GM12878 (cell line): Measurements from ENCODE around the gene CAMK2D. TPM values are rescaled to one million over a fixed set of nuclear protein-coding genes. Genes with fewer than 3 reads are reported as not detected.

Experiments used
- ATAC-seq: fragments of 200-7000 bp; cut with Tn5 transposase; 3 replicates; pipeline ENCODE4 v1.9.1; 2020; ENCODE audit warnings: mild to moderate bottlenecking, moderate library complexity
- BruUV-seq: library from RNA; stranded (reverse); fragments of 400-500 nt; replicated peaks from 2 replicates; lab custom pipeline; 2021; lab: Mats Ljungman, UMichigan
- CTCF ChIA-PET: fragments of 300-600 bp; sonication (Branson Sonifier 250); formaldehyde crosslinking; extraction: SDS; loops from one replicate; lab custom pipeline; 2021; ENCODE audit warnings: inconsistent platforms; lab: Yijun Ruan, JAX
- POLR2A ChIA-PET: fragments of 350-600 bp; formaldehyde crosslinking; extraction: SDS; loops from one replicate; lab custom pipeline; 2021; ENCODE audit warnings: inconsistent platforms; lab: Charles Lee
- RAD21 ChIA-PET: fragments of 300-600 bp; sonication (Branson Sonifier 250); formaldehyde crosslinking; loops from one replicate; lab custom pipeline; 2023; ENCODE audit warnings: antibody characterized with exemption; ENCODE audit not compliant: unreplicated experiment; lab: Charles Lee
- SMC1A ChIA-PET: fragments of 300-600 bp; sonication (Branson Sonifier 250); formaldehyde crosslinking; loops from one replicate; lab custom pipeline; 2023; ENCODE audit not compliant: unreplicated experiment, uncharacterized antibody; lab: Charles Lee
- DNase-seq: peaks from one replicate; pipeline ENCODE4 v3.0.0-alpha.2; 2011; ENCODE audit warnings: low read depth, low spot score
- FAIRE-seq: peaks from 3 replicates; lab custom pipeline; 2011; peaks lifted over from hg19 to GRCh38; lab: Jason Lieb, UNC
- H2AFZ ChIP-seq: 2 replicates; pipeline ENCODE4 v1.6.0; 2011; ENCODE audit warnings: low read depth, low read length, control low read depth; ENCODE audit not compliant: control insufficient read depth
- H3K27ac ChIP-seq: 2 replicates; pipeline ENCODE4 v1.5.1; 2011; ENCODE audit warnings: control low read depth; ENCODE audit not compliant: control insufficient read depth, insufficient read depth
- H3K27me3 ChIP-seq, 2 experiments: replicated peaks in 1 of 2; 2 replicates each; pipeline versions ENCODE4 v1.6.0 to v1.6.1; 2011; ENCODE audit warnings: low read length in 1 of 2; ENCODE audit not compliant: control insufficient read depth in 2 of 2, insufficient read depth in 2 of 2
- H3K36me3 ChIP-seq, 2 experiments: 2 replicates each; pipeline ENCODE4 v1.5.1; 2011; ENCODE audit warnings: low read length in 1 of 2; ENCODE audit not compliant: control insufficient read depth in 2 of 2, insufficient read depth in 2 of 2
- H3K4me1 ChIP-seq: 2 replicates; pipeline ENCODE4 v1.6.1; 2011; ENCODE audit warnings: mild to moderate bottlenecking, low read length, moderate library complexity, mixed read lengths; ENCODE audit not compliant: control insufficient read depth, insufficient read depth
- H3K4me2 ChIP-seq: 2 replicates; pipeline ENCODE4 v1.6.0; 2011; ENCODE audit warnings: control low read depth; ENCODE audit not compliant: control insufficient read depth, insufficient read depth
- H3K4me3 ChIP-seq: fragments of 200-600 bp; sonication (generic); 2 replicates; pipeline ENCODE4 v1.5.1; 2016
- H3K79me2 ChIP-seq: 2 replicates; pipeline ENCODE4 v1.6.0; 2011; ENCODE audit warnings: low read length; ENCODE audit not compliant: control insufficient read depth, insufficient read depth
- H3K9ac ChIP-seq: 2 replicates; pipeline ENCODE4 v1.8.0; 2011; ENCODE audit warnings: low read length, control low read depth, mixed read lengths; ENCODE audit not compliant: control insufficient read depth, insufficient read depth
- H3K9me3 ChIP-seq: replicated peaks from 3 replicates; pipeline ENCODE4 v1.5.1; 2011; ENCODE audit warnings: mild to moderate bottlenecking, low read length; ENCODE audit not compliant: control insufficient read depth, insufficient read depth
- H4K20me1 ChIP-seq: 2 replicates; pipeline ENCODE4 v1.6.0; 2011; ENCODE audit not compliant: control insufficient read depth, insufficient read depth
- CBX5 ChIP-seq: sonication (generic); IDR thresholded peaks from 2 replicates; pipeline ENCODE4 v1.6.1; 2016; ENCODE audit warnings: low read depth, moderate library complexity, mild to moderate bottlenecking, inconsistent platforms
- HDAC2 ChIP-seq: fragments of 200-600 bp; sonication (generic); IDR thresholded peaks from 2 replicates; pipeline ENCODE4 v1.6.1; 2017
- NBN ChIP-seq: fragments of 450-650 bp; IDR thresholded peaks from 2 replicates; pipeline ENCODE4 v1.6.1; 2016
- NFYA ChIP-seq: IDR thresholded peaks from 2 replicates; pipeline ENCODE4 v1.6.1; 2011; ENCODE audit warnings: low read depth, mild to moderate bottlenecking, low read length, improper control_type of control experiment, borderline replicate concordance
- RAD51 ChIP-seq: fragments of 450-650 bp; IDR thresholded peaks from 2 replicates; pipeline ENCODE4 v1.6.1; 2016; ENCODE audit warnings: moderate library complexity, mild to moderate bottlenecking, inconsistent platforms
- RBBP5 ChIP-seq: fragments of 200-600 bp; sonication (generic); conservative IDR thresholded peaks from 2 replicates; pipeline ENCODE4 v1.6.1; 2016
- RELA ChIP-seq: fragments of 450-650 bp; IDR thresholded peaks from 2 replicates; pipeline ENCODE4 v1.8.0; 2014; ENCODE audit warnings: borderline replicate concordance; ENCODE audit not compliant: partially characterized antibody
- WGBS: methylation state at CpG from one replicate; pipeline ENCODE4 v1.1.6; 2016; ENCODE audit warnings: low lambda C conversion rate; ENCODE audit not compliant: insufficient replicate concordance, insufficient coverage; ENCODE audit errors: missing lambda C conversion rate; 5-methylcytosine and 5-hydroxymethylcytosine counted together
- in situ Hi-C: fragments of 300-500 bp; cut with MboI; formaldehyde crosslinking; loops from 9 replicates; pipeline ENCODE4 v1.14.3; 2018; ENCODE audit warnings: mixed read lengths
- intact Hi-C: fragments of 100-400 bp; cut with micrococcal nuclease; formaldehyde crosslinking; loops from one replicate; pipeline ENCODE4 v1.14.2; 2022; ENCODE audit not compliant: unreplicated experiment
- polyA plus RNA-seq, 11 experiments: library from polyadenylated mRNA; depleted of rRNA in 4 of 11; unstranded in 6 of 11; stranded (reverse) in 5 of 11; fragments of >200 nt; fragmentation: Nextera tagmentation in 4 of 11; fragmentation: Illumina TruSeq in 1 of 11; extraction: Ambion mirVana in 4 of 11; extraction: Trizol in 1 of 11; gene quantifications; 1 replicate in 1 of 11; 2 replicates in 10 of 11; pipeline versions ENCODE4 v1.2.1 to v1.2.3, GENCODE V29; 2011 to 2016; ENCODE audit warnings: inconsistent platforms in 2 of 11, missing spikeins in 2 of 11, low read depth in 1 of 11
- total RNA-seq, 4 experiments: library from RNA; depleted of rRNA in 3 of 4; stranded (reverse); fragments of >200 nt in 3 of 4; fragmentation: Illumina TruSeq in 1 of 4; extraction: Trizol in 1 of 4; gene quantifications; 2 replicates each; pipeline versions ENCODE4 v1.2.1 to v1.2.3, GENCODE V29; 2013 to 2021
- TF ChIP-seq, protein P1 (sequence below): fragments of 450-650 bp; IDR thresholded peaks from 2 replicates; pipeline ENCODE4 v1.6.1; 2018; ENCODE audit warnings: mild to moderate bottlenecking, low read depth, moderate library complexity; ENCODE audit not compliant: partially characterized antibody
- TF ChIP-seq, protein P2 (sequence below): fragments of 150-350 bp; IDR thresholded peaks from 2 replicates; pipeline ENCODE4 v1.6.1; 2016; ENCODE audit warnings: low read depth, low read length

CAMK2D gene
- total and polyA plus RNA-seq, 10 of the 15 experiments (the other 5 are each of a cell fraction or from before 2014, with no cell fraction given), result 6.9 to 88.5 (median 12.9) TPM

DNA sequence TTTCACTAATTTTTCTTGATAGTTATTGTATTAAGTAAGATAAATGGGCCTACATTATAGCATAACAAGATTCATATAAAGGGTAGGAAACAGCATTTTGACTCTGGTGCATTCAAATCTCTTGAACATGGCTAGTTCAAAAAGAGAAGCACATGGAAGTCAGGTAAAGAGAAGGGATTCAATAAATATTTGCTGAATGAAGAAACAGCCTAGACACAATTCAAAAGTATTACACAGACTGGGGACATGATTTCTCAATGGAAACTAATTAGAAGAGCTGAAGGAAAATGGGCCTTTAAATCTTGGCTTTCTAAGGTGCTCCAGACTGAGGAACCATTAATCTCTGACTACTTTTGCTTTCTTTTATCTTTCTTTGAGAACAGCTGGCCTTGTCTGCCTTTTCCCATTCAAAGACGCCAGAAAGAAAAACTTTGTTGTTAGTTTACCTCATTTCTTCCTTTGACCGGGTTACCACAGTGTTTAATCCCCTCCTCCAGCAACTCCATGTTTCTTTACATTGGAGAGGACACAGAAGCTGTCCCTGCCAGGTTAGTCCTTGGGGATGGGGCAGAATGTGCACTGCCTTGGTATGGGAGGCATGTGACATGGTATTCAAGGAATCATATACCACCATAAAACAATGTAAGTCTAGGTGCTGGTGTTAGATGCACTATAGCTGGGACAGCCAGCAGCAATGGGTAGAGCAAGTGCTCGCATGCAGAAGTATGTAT lies 264.2 kb downstream of the CAMK2D start:
- intact Hi-C loops, result no loop called here
- RAD21 ChIA-PET, result no interaction called here
- CTCF ChIA-PET, result interaction anchor here (0.5 to 3.1 kb wide), 5 partner anchors 10 to 799 kb away, joined by 3 to 11 read pairs (median 3); no protein-coding TSS in a partner anchor

More for the DNA sequence above, 264.2 kb downstream of the CAMK2D start:
- no peaks in the 10 kb centered on the region for H3K79me2 ChIP-seq
- ChIA-PET SMC1A (interaction anchor here (0.6 to 0.8 kb wide), 3 partner anchors 13 to 51 kb away, joined by 3 to 4 read pairs (median 3); no protein-coding TSS in a partner anchor), POLR2A (no interaction called here)
- no peak overlapping the region for H2AFZ ChIP-seq
- peaks cover 6% of the 10 kb centered on the region; the same call in 1 of the 3 replicates for H3K9me3 ChIP-seq
- H3K4me2 ChIP-seq, result no peak overlapping the region
- H3K36me3 ChIP-seq, result peaks cover 2 to 6% of the 10 kb centered on the region in 2 experiments; a peak in 3 of 4 replicates
- BruUV-seq, result no TSS peak
- TF ChIP-seq, protein P1, sequence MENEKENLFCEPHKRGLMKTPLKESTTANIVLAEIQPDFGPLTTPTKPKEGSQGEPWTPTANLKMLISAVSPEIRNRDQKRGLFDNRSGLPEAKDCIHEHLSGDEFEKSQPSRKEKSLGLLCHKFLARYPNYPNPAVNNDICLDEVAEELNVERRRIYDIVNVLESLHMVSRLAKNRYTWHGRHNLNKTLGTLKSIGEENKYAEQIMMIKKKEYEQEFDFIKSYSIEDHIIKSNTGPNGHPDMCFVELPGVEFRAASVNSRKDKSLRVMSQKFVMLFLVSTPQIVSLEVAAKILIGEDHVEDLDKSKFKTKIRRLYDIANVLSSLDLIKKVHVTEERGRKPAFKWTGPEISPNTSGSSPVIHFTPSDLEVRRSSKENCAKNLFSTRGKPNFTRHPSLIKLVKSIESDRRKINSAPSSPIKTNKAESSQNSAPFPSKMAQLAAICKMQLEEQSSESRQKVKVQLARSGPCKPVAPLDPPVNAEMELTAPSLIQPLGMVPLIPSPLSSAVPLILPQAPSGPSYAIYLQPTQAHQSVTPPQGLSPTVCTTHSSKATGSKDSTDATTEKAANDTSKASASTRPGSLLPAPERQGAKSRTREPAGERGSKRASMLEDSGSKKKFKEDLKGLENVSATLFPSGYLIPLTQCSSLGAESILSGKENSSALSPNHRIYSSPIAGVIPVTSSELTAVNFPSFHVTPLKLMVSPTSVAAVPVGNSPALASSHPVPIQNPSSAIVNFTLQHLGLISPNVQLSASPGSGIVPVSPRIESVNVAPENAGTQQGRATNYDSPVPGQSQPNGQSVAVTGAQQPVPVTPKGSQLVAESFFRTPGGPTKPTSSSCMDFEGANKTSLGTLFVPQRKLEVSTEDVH, result no peak
- TF ChIP-seq NBN, result no peak
- TF ChIP-seq RELA, result no peak
- TF ChIP-seq HDAC2, result no peak
- TF ChIP-seq CBX5, result no peak
- TF ChIP-seq, protein P2, sequence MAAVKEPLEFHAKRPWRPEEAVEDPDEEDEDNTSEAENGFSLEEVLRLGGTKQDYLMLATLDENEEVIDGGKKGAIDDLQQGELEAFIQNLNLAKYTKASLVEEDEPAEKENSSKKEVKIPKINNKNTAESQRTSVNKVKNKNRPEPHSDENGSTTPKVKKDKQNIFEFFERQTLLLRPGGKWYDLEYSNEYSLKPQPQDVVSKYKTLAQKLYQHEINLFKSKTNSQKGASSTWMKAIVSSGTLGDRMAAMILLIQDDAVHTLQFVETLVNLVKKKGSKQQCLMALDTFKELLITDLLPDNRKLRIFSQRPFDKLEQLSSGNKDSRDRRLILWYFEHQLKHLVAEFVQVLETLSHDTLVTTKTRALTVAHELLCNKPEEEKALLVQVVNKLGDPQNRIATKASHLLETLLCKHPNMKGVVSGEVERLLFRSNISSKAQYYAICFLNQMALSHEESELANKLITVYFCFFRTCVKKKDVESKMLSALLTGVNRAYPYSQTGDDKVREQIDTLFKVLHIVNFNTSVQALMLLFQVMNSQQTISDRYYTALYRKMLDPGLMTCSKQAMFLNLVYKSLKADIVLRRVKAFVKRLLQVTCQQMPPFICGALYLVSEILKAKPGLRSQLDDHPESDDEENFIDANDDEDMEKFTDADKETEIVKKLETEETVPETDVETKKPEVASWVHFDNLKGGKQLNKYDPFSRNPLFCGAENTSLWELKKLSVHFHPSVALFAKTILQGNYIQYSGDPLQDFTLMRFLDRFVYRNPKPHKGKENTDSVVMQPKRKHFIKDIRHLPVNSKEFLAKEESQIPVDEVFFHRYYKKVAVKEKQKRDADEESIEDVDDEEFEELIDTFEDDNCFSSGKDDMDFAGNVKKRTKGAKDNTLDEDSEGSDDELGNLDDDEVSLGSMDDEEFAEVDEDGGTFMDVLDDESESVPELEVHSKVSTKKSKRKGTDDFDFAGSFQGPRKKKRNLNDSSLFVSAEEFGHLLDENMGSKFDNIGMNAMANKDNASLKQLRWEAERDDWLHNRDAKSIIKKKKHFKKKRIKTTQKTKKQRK, result no peak
- no peak for TF ChIP-seq RAD51
- TF ChIP-seq NFYA, result no peak
- TF ChIP-seq RBBP5, result no peak
- H4K20me1 ChIP-seq, result no peaks in the 10 kb centered on the region
- H3K27me3 ChIP-seq, result no peaks in the 10 kb centered on the region
- ATAC-seq (no peak), FAIRE-seq (no peak), DNase-seq (no peak)
- no peak overlapping the region for H3K27ac ChIP-seq
- 98% methylated on average over 3 of the region's 3 CpGs for WGBS
- in situ Hi-C loops, result no loop called here
- no peak overlapping the region for H3K9ac ChIP-seq
- no peaks in the 10 kb centered on the region for H3K4me1 ChIP-seq
- H3K4me3 ChIP-seq, result no peak overlapping the region
